Dermis blood vessel endothelial cell (primary cell): Measurements from ENCODE around the gene SLC36A1. TPM values are rescaled to one million over a fixed set of nuclear protein-coding genes. Genes with fewer than 3 reads are reported as not detected.

ENCODE experiments used
- DNase-seq: peaks from one replicate; pipeline ENCODE4 v3.0.0; 2010
- total RNA-seq: library from RNA; depleted of rRNA; stranded (reverse); fragments of >200 nt; gene quantifications from 2 replicates; pipeline ENCODE4 v1.2.3, GENCODE V29; 2014

The SLC36A1 gene
- total RNA-seq, 1 donor from 2014 or later, result 2.7 TPM

DNA sequence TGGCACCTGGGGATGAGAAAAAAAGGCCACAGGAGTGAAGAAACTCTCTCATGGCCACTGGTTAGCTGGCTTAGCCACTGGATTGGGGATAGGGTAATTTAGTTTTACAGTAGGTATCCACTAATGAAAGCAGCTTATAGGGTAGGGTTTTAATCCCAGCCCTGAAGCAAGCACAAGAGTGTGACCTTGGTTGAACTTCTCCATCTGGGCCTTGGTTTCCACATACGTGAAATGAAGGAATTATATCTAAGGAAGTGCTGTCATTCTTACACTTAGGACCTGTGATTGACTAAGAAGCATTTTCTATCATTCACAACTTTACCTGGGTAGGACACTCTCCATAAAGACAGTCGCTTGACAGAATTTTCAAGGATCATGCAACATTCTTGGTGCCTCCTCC is 94.2 kb downstream of the SLC36A1 start:
- DNase-seq, result no peak

Other genes starting within 250 kb of the SLC36A1 start
- gene CCDC69, start 223.5 kb upstream of the SLC36A1 start, total RNA-seq, result 5.4 and 5.6 TPM in 2 replicates
- 15.5 and 18.0 TPM in 2 replicates for gene GM2A, start 194.4 kb upstream of the SLC36A1 start, total RNA-seq
- not detected in 2 replicates for gene SLC36A3, start 143.8 kb upstream of the SLC36A1 start, total RNA-seq
- not detected in 2 replicates for gene SLC36A2, start 100.0 kb upstream of the SLC36A1 start, total RNA-seq
- gene FAT2, start 143.7 kb downstream of the SLC36A1 start, total RNA-seq, result under 0.01 TPM in 2 replicates
- 756 and 1,107 TPM in 2 replicates for gene SPARC, start 239.3 kb downstream of the SLC36A1 start, total RNA-seq